NCI-H345 (cell line): Measurements from ENCODE around the gene OPA3.

Experiments used
- DNase-seq: peaks from one replicate; lab custom pipeline; 2025; lab: John Stamatoyannopoulos, UW

Gene OPA3

GRCh38 chr19:45598267-45599001 is 13.8 kb upstream of the OPA3 start:
- no peak for DNase-seq

GRCh38 chr19:45597425-45598111 is 13.0 kb upstream of the OPA3 start:
- DNase-seq: no peak

- no peak for DNase-seq
Measured at GRCh38 chr19:45595814-45596213, 11.2 kb upstream of the OPA3 start.

- no peak for DNase-seq
Measured at GRCh38 chr19:45593520-45593919, 8.9 kb upstream of the OPA3 start.

GRCh38 chr19:45592366-45592765 is 7.8 kb upstream of the OPA3 start:
- DNase-seq: no peak

- DNase-seq: no peak
Measured at GRCh38 chr19:45591638-45592005, 7.0 kb upstream of the OPA3 start.

GRCh38 chr19:45591004-45591637 is 6.5 kb upstream of the OPA3 start:
- peak; percentile 14 for DNase-seq

GRCh38 chr19:45590300-45591003 is 5.8 kb upstream of the OPA3 start:
- DNase-seq: no peak

GRCh38 chr19:45589768-45590167 is 5.2 kb upstream of the OPA3 start:
- DNase-seq: no peak

GRCh38 chr19:45587873-45588272 is 3.3 kb upstream of the OPA3 start:
- no peak for DNase-seq

- DNase-seq: no peak
Measured at GRCh38 chr19:45585158-45585577, 566 bp upstream of the OPA3 start.

GRCh38 chr19:45581576-45581975 is 3.0 kb downstream of the OPA3 start:
- DNase-seq: no peak

GRCh38 chr19:45578861-45579260 is 5.7 kb downstream of the OPA3 start:
- DNase-seq: no peak

- no peak for DNase-seq
Measured at GRCh38 chr19:45577111-45577905, 7.3 kb downstream of the OPA3 start.

- DNase-seq: no peak
Measured at GRCh38 chr19:45576682-45577081, 7.9 kb downstream of the OPA3 start.

- DNase-seq: no peak
Measured at GRCh38 chr19:45575216-45575615, 9.4 kb downstream of the OPA3 start.

GRCh38 chr19:45574526-45574925 is 10.1 kb downstream of the OPA3 start:
- no peak for DNase-seq

GRCh38 chr19:45571457-45572220 is 13.0 kb downstream of the OPA3 start:
- DNase-seq: no peak

GRCh38 chr19:45569619-45570421 is 14.8 kb downstream of the OPA3 start:
- no peak for DNase-seq

- no peak for DNase-seq
Measured at GRCh38 chr19:45568732-45569131, 15.9 kb downstream of the OPA3 start.
